Motor neuron (in vitro differentiated cells): ENCODE measurements around the gene CCDC88A. TPM values are rescaled to one million over a fixed set of nuclear protein-coding genes. Genes with fewer than 3 reads are reported as not detected.
"Not testable (repeated sequence)": the region's sequence is repeated elsewhere in the genome, so short reads cannot be mapped to it uniquely, and the experiment has no call there.

Source experiments
- ATAC-seq, 8 experiments: fragments of 200-7000 bp; cut with Tn5 transposase; replicated peaks in 6 of 8; 2 replicates each; pipeline ENCODE4 v1.8.0; 2021; ENCODE audit warnings: mild to moderate bottlenecking in 8 of 8, moderate library complexity in 8 of 8
- H3K27ac ChIP-seq, 2 donors: fragments of 250-450 bp; sonication (Bioruptor Pico); 2 replicates each; pipeline ENCODE4 v1.9.0; 2021; ENCODE audit warnings: antibody characterized with exemption in 2 of 2, mild to moderate bottlenecking in 2 of 2, moderate library complexity in 1 of 2
- H3K4me1 ChIP-seq, 2 donors: fragments of 250-450 bp; sonication (Bioruptor Pico); replicated peaks in 1 of 2; 2 replicates each; pipeline ENCODE4 v1.6.1; 2021; ENCODE audit warnings: antibody characterized with exemption in 2 of 2, mild to moderate bottlenecking in 2 of 2, moderate library complexity in 1 of 2
- H3K4me3 ChIP-seq, 5 donors: fragments of 250-450 bp; sonication (Bioruptor Pico); 2 replicates each; pipeline ENCODE4 v1.9.0; 2021; ENCODE audit warnings: antibody characterized with exemption in 5 of 5, mild to moderate bottlenecking in 5 of 5, moderate library complexity in 4 of 5
- WGBS, 10 experiments: fragments of 450-650 bp; shearing (Covaris generic); methylation state at CpG; one replicate each; pipeline ENCODE4 v1.0.0; 2022; 5-methylcytosine and 5-hydroxymethylcytosine counted together
- in situ Hi-C, 9 experiments: fragments of 400-800 bp; cut with MboI; loops; one replicate each; pipeline ENCODE4 v1.15.0; 2021; ENCODE audit warnings: low sequenced_read_pairs in 9 of 9, low pct_unique_long_range_greater_than_20kb in 2 of 9; ENCODE audit not compliant: unreplicated experiment in 9 of 9
- total RNA-seq, 8 experiments: library from RNA; unstranded; fragments of 300-600 nt; gene quantifications; 2 replicates each; pipeline versions ENCODE4 v1.2.3 to v1.2.4, GENCODE V29; 2022

Gene CCDC88A
- total RNA-seq, 8 experiments from 2014 or later = 25.6 to 86.9 (median 81.0) TPM

DNA sequence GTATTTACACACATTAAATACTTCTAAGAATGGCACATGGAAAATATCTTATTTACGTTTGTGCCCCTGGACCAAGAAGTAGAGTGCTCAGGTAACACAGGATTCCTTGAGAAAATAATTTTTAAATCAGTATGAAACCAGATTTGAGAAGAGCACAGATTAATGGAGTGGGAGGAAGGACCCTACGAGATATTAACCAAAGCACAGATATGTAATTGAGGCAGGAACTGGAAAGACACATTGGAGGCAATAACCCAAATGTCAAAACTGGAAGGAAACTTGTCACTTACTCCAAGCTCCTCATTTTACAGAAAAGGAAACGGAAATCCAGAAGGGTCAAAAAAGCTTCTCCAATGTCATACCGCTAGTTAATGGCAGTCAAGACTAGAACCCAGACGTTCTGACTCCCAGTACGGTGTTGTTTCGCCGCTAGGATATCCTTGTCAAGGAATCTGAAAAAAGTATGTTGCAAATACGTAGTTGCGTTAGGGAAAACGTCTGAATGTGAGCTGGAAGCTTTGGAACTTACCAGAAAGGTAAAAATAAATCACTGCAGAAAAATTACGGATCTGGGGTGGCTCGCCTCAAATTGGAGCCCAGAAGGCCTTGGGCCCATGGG, 151.3 kb downstream of the CCDC88A start:
- no peak for ATAC-seq
- WGBS, 10 experiments = 0 to 83% (median 19%) methylated on average over 1 to 13 of the region's 13 CpGs
- H3K4me1 ChIP-seq = peaks cover 7 to 8% of the 10 kb centered on the region in 2 donors
- in situ Hi-C loops = loop anchor here in 1 of 9 experiments (25.0 kb wide), 1 partner anchor 144 kb away; the partner anchor contains the start of gene CCDC88A
- peak overlapping the region; percentile 62 to 70 for H3K27ac ChIP-seq
- peak overlapping the region; percentile 56 to 85 (median 74) for H3K4me3 ChIP-seq

DNA sequence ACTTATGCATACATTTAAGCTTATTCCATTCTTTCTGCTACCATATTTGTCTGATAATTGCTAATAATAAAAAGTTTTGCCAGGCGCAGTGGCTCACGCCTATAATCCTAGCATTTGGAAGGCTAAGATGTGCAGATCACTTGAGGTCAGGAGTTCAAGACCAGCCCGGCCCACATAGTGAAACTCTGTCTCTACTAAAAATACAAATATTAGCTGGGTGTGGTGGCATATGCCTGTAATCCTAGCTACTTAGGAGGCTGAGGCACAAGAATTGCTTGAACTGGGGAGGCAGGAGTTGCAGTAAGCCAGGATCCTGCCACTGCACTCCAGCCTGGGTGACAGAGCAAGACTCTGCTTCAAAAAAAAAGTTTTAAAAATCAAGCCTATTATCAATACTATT, 160.1 kb downstream of the CCDC88A start:
- 0 to 86% (median 35%) methylated on average over 1 to 3 of the region's 3 CpGs; no CpG with 5 or more reads in 3 of the 10 experiments for WGBS, 10 experiments
- H3K4me1 ChIP-seq, H3K27ac ChIP-seq, H3K4me3 ChIP-seq: not testable (repeated sequence)
- in situ Hi-C loops = loop anchor here in 1 of 9 experiments (25.0 kb wide), 1 partner anchor 153 kb away; the partner anchor contains the start of gene CCDC88A
- ATAC-seq = peak in 3 of 8 experiments; percentile 85 to 95 (median 94)

DNA sequence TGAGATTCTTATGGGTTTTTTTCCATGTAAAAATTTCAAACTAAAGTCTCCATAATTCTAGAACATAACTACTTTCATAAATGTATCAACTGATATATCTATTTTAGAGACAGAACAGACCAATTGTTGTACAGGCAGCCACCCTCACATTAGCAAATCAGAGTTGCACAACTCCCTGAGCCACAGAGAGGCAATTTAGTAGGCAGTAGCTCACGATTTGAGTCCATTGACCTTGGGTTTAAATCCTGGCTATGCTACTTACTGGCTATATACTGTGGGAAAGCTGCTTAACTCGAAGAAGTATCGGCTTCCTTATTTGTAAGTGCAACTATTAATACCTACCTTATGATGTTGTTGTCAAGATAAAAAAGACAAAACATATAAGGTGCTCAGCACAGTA, 166.8 kb downstream of the CCDC88A start:
- no peak overlapping the region for H3K27ac ChIP-seq
- no peak overlapping the region for H3K4me3 ChIP-seq
- WGBS, 10 experiments = 67 to 100% (median 93%) methylated on average over 1 to 3 of the region's 3 CpGs; no CpG with 5 or more reads in 1 of the 10 experiments
- ATAC-seq = no peak
- H3K4me1 ChIP-seq = no peaks in the 10 kb centered on the region
- in situ Hi-C loops = loop anchor here in 1 of 9 experiments (25.0 kb wide), 1 partner anchor 159 kb away; the partner anchor contains the start of gene CCDC88A

DNA sequence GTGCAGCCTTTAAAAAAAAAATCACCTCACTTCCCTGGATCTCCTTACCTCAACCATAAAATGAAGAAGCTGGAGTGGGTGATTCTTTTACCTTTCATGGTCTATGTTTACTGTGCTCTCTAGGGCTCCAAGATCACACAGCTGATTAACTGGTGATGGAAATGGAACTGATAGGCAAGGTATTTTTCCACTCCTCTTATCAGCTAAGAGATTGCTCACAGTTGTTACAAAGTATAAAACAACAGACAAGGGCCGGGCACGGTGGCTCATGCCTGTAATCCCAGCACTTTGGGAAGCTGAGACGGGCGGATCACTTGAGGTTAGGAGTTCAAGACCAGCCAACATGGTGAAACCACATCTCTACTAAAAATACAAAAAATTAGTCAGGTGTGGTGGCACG, 172.6 kb downstream of the CCDC88A start:
- Histone ChIP-seq H3K27ac (no peak overlapping the region), H3K4me1 (no peaks in the 10 kb centered on the region), H3K4me3 (no peak overlapping the region)
- WGBS, 10 experiments = 80 to 100% (median 96%) methylated on average over 1 to 5 of the region's 5 CpGs; no CpG with 5 or more reads in 4 of the 10 experiments
- in situ Hi-C loops = no loop called here
- no peak for ATAC-seq

DNA sequence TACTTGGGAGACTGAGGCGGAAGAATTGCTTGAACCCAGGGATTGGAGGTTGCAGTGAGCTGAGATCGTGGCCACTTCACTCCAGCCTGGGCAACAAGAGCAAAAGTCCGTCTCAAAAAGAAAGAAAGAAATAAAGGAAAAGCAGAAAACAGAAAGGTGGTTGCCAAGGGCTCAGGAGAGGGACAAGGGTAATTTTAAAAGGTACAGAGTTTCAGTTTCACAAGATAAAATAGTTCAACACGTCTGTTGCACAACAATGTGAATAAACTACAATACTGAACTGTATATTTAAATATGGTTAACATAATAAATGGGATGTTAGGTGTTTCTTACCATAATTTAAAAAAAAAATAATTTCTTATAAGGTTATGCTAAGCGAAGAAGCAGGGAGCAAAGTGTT, 174.2 kb downstream of the CCDC88A start:
- 80 to 100% (median 94%) methylated on average over 3 to 5 of the region's 5 CpGs for WGBS, 10 experiments
- ATAC-seq = no peak
- H3K27ac ChIP-seq = no peak overlapping the region
- H3K4me1 ChIP-seq = no peaks in the 10 kb centered on the region
- in situ Hi-C loops = no loop called here
- no peak overlapping the region for H3K4me3 ChIP-seq

DNA sequence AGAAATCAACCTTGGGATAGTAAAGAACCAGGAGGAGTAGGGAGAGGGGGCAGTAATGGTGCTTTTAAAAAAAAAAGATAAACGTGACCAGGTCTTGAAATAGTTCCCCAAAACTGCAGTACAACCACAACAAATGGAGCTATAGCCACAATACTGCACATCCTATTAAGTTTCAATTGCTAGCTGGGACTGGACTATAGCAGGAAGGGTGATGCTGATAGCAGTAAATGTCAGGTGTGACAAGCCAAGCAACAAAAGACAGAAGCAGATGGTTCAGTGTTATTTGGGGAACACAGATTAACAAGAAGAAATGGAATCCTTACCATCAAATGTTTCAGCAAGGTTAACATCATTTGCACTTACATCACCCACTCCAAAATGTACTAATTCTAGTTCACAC, 177.0 kb downstream of the CCDC88A start:
- 60 to 100% (median 80%) methylated on average over 1 of the region's 1 CpG; no CpG with 5 or more reads in 3 of the 10 experiments for WGBS, 10 experiments
- Histone ChIP-seq H3K4me3 (no peak overlapping the region), H3K27ac (no peak overlapping the region), H3K4me1 (no peaks in the 10 kb centered on the region)
- ATAC-seq = no peak
- in situ Hi-C loops = no loop called here

DNA sequence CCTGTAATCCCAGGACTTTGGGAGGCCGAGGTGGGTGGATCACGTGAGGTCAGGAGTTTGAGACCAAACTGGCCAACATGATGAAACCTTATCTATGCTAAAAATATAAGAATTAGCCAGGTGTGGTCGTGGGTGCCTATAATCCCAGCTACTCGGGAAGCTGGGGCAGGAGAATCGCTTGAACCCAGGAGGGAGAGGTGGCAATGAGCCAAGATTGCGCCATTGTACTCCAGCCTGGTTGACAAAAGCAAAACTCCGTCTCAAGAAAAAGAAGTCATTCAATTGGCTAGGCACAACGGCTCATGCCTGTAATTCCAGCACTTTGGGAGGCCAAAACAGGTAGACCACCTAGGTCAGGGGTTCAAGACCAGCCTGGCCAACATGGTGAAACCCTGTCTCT, 178.1 kb downstream of the CCDC88A start:
- in situ Hi-C loops, H3K27ac ChIP-seq, H3K4me3 ChIP-seq, H3K4me1 ChIP-seq, ATAC-seq: not testable (repeated sequence)
- WGBS, 10 experiments = 76 to 100% (median 100%) methylated on average over 2 to 6 of the region's 8 CpGs; no CpG with 5 or more reads in 2 of the 10 experiments

DNA sequence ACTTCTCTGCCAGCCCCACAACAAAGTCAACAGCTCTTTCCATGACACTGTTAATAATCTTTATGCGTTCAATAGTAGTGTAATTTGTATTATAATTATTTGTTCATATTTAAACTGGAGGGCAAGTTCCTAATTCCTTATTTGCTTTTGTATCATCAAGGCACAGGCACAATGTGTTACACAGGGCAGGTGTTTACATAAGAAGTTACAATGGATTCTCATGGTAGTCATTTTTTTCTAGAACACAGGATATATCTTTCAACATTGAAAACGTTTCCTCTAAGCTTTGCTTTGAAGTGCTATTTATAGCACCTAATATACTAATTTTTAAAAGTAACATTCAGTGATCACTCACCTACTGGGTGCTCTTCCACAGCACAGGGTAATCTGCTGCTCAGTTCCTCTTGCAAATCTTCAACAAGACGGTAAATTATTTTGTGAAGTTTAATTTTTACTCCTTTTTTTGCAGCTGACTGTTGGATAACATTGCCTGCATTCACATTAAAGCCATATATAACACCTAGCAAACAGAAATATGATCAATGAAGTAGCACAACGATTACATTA, 179.9 kb downstream of the CCDC88A start:
- no peak overlapping the region for H3K4me3 ChIP-seq
- ATAC-seq = no peak
- 60 to 95% (median 77%) methylated on average over 1 to 4 of the region's 4 CpGs for WGBS, 10 experiments
- no peaks in the 10 kb centered on the region for H3K4me1 ChIP-seq
- H3K27ac ChIP-seq = no peak overlapping the region
- in situ Hi-C loops = no loop called here

Other genes with a start within 250 kb of the CCDC88A start
- gene CLHC1, start 187.6 kb downstream of the CCDC88A start, total RNA-seq = 10 to 100 TPM in 7 of 8 experiments, 1 to 10 TPM in 1; 7.5 to 30.4 (median 17.8) TPM
- gene RPS27A, start 187.2 kb downstream of the CCDC88A start, total RNA-seq = 1,000 to 10,000 TPM in 7 of 8 experiments, 100 to 1,000 TPM in 1; 840 to 2,005 (median 1,580) TPM
- gene MTIF2, start 150.6 kb downstream of the CCDC88A start, total RNA-seq = 10 to 100 TPM; 25.6 to 65.4 (median 30.7) TPM
- gene CFAP36, start 99.9 kb upstream of the CCDC88A start, total RNA-seq = 10 to 100 TPM; 25.8 to 60.1 (median 41.0) TPM
- 10 to 100 TPM; 47.3 to 77.9 (median 57.9) TPM for gene PPP4R3B, start 197.8 kb upstream of the CCDC88A start, total RNA-seq